Amniotic stem cell (primary cell): ENCODE measurements around the gene OPCML.

ENCODE experiments used
- DNase-seq: peaks from one replicate; lab custom pipeline; 2025; lab: John Stamatoyannopoulos, UW

Gene OPCML

GRCh38 chr11:132621976-132622580, 910.2 kb downstream of the OPCML start:
- DNase-seq: no peak

GRCh38 chr11:132620423-132620822, 911.9 kb downstream of the OPCML start:
- no peak for DNase-seq

- DNase-seq: no peak
Observed at GRCh38 chr11:132610791-132611190, 921.5 kb downstream of the OPCML start.

GRCh38 chr11:132610216-132610615, 922.1 kb downstream of the OPCML start:
- no peak for DNase-seq

GRCh38 chr11:132607575-132607974, 924.7 kb downstream of the OPCML start:
- DNase-seq: no peak

- DNase-seq: no peak
Observed at GRCh38 chr11:132605825-132606570, 926.3 kb downstream of the OPCML start.

- DNase-seq: no peak
Observed at GRCh38 chr11:132604431-132604830, 927.9 kb downstream of the OPCML start.

- no peak for DNase-seq
Observed at GRCh38 chr11:132601875-132602274, 930.4 kb downstream of the OPCML start.

GRCh38 chr11:132595711-132596134, 936.6 kb downstream of the OPCML start:
- no peak for DNase-seq

GRCh38 chr11:132595246-132595645, 937.1 kb downstream of the OPCML start:
- DNase-seq: no peak

- no peak for DNase-seq
Observed at GRCh38 chr11:132590986-132591385, 941.3 kb downstream of the OPCML start.

- no peak for DNase-seq
Observed at GRCh38 chr11:132590554-132590953, 941.7 kb downstream of the OPCML start.

- no peak for DNase-seq
Observed at GRCh38 chr11:132589791-132590190, 942.5 kb downstream of the OPCML start.

GRCh38 chr11:132588366-132588765, 943.9 kb downstream of the OPCML start:
- DNase-seq: no peak

- DNase-seq: no peak
Observed at GRCh38 chr11:132587716-132588115, 944.6 kb downstream of the OPCML start.

GRCh38 chr11:132586801-132587200, 945.5 kb downstream of the OPCML start:
- DNase-seq: no peak

GRCh38 chr11:132579634-132580327, 952.5 kb downstream of the OPCML start:
- DNase-seq: no peak

- DNase-seq: no peak
Observed at GRCh38 chr11:132579136-132579535, 953.2 kb downstream of the OPCML start.

- no peak for DNase-seq
Observed at GRCh38 chr11:132578580-132578979, 953.7 kb downstream of the OPCML start.

GRCh38 chr11:132576706-132577105, 955.6 kb downstream of the OPCML start:
- DNase-seq: peak; percentile 90

GRCh38 chr11:132564091-132564885, 968.0 kb downstream of the OPCML start:
- no peak for DNase-seq

GRCh38 chr11:132563050-132563449, 969.3 kb downstream of the OPCML start:
- DNase-seq: no peak
